HCT116 (cell line): ENCODE results near the gene ZC3H7A. TPM values are rescaled to one million over a fixed set of nuclear protein-coding genes. Genes with fewer than 3 reads are reported as not detected.

Experiments used
- ATAC-seq: fragments of 200-7000 bp; cut with Tn5 transposase; 2 replicates; pipeline ENCODE4 v1.9.1; 2020; ENCODE audit warnings: mild to moderate bottlenecking, moderate library complexity
- BruUV-seq: library from RNA; stranded (reverse); fragments of 400-500 nt; replicated peaks from 2 replicates; lab custom pipeline; 2021; lab: Mats Ljungman, UMichigan
- CTCF ChIA-PET: fragments of 300-600 bp; sonication (Branson Sonifier 250); formaldehyde crosslinking; loops from one replicate; lab custom pipeline; 2021; ENCODE audit warnings: antibody characterized with exemption; lab: Charles Lee
- POLR2A ChIA-PET: fragments of 300-600, 350-600 bp; sonication (Branson Sonifier 250); formaldehyde crosslinking; loops from one replicate; lab custom pipeline; 2021; ENCODE audit warnings: antibody characterized with exemption; lab: Charles Lee
- RAD21 ChIA-PET, 2 experiments: fragments of 300-600 bp; sonication (Branson Sonifier 250); formaldehyde crosslinking; loops; one replicate each; lab custom pipeline; 2023; ENCODE audit warnings: low total read pairs in 2 of 2; ENCODE audit not compliant: uncharacterized antibody in 2 of 2, unreplicated experiment in 2 of 2, low non-redundant PET in 1 of 2; lab: Charles Lee
- DNase-seq: peaks from one replicate; pipeline ENCODE4 v3.0.0-alpha.2; 2010; ENCODE audit warnings: low read depth, low spot score
- H2AFZ ChIP-seq: fragments of 200-600 bp; shearing (Covaris generic), sonication (generic); 2 replicates; pipeline ENCODE4 v1.6.1; 2017; ENCODE audit warnings: low read depth, mixed run types, mixed read lengths, antibody characterized with exemption, low read length; ENCODE audit not compliant: poor library complexity, severe bottlenecking
- H3K27ac ChIP-seq: 2 replicates; pipeline ENCODE4 v1.5.1; 2012; ENCODE audit warnings: low read depth, low read length
- H3K27me3 ChIP-seq: fragments of 200-600 bp; sonication (generic); 2 replicates; pipeline ENCODE4 v1.6.1; 2016; ENCODE audit warnings: mixed run types, low read length, mixed read lengths; ENCODE audit not compliant: insufficient read depth
- H3K36me3 ChIP-seq, 2 experiments: fragments of 200-500 bp in 1 of 2; fragments of 200-600 bp in 1 of 2; sonication (Bioruptor generic) in 1 of 2; sonication (generic) in 1 of 2; 2 replicates each; pipeline versions ENCODE4 v1.5.1 to v1.6.1; 2014 to 2016; ENCODE audit warnings: low read length in 2 of 2, inconsistent platforms in 1 of 2, mixed read lengths in 1 of 2, mixed run types in 1 of 2; ENCODE audit not compliant: insufficient read depth in 2 of 2, control insufficient read depth in 1 of 2
- H3K4me1 ChIP-seq, 2 experiments: fragments of 200-600 bp in 1 of 2; sonication (generic) in 1 of 2; 2 replicates each; pipeline versions ENCODE4 v1.5.1 to v1.6.1; 2012 to 2017; ENCODE audit warnings: low read length in 2 of 2, inconsistent platforms in 1 of 2, mild to moderate bottlenecking in 1 of 2, mixed read lengths in 1 of 2, mixed run types in 1 of 2, moderate library complexity in 1 of 2; ENCODE audit not compliant: insufficient read depth in 2 of 2, control insufficient read depth in 1 of 2
- H3K4me2 ChIP-seq: fragments of 200-600 bp; sonication (generic); 2 replicates; pipeline ENCODE4 v1.6.1; 2017; ENCODE audit warnings: mixed run types, low read length, mixed read lengths
- H3K4me3 ChIP-seq, 2 experiments: fragments of 200-600 bp in 1 of 2; sonication (generic) in 1 of 2; replicated peaks in 1 of 2; 2 replicates each; pipeline ENCODE4 v1.5.1; 2011 to 2016; ENCODE audit warnings: low read length in 2 of 2, control low read depth in 1 of 2, low read depth in 1 of 2, mild to moderate bottlenecking in 1 of 2, mixed read lengths in 1 of 2, mixed run types in 1 of 2
- H3K79me2 ChIP-seq: fragments of 200-600 bp; sonication (generic); 2 replicates; pipeline ENCODE4 v1.6.1; 2017; ENCODE audit warnings: mild to moderate bottlenecking, mixed run types, low read length, moderate library complexity, mixed read lengths; ENCODE audit not compliant: insufficient read depth
- H3K9ac ChIP-seq: fragments of 200-600 bp; sonication (generic); 2 replicates; pipeline ENCODE4 v1.6.1; 2016; ENCODE audit warnings: low read length, mixed read lengths
- H3K9me2 ChIP-seq: fragments of 200-600 bp; sonication (generic), shearing (Covaris generic); 2 replicates; pipeline ENCODE4 v1.6.1; 2017; ENCODE audit warnings: mixed run types, mild to moderate bottlenecking, moderate library complexity; ENCODE audit not compliant: insufficient read depth
- H3K9me3 ChIP-seq, 2 experiments: fragments of 200-500 bp in 1 of 2; fragments of 200-600 bp in 1 of 2; sonication (Bioruptor generic) in 1 of 2; sonication (generic) in 1 of 2; 2 replicates each; pipeline ENCODE4 v1.6.1; 2014 to 2017; ENCODE audit warnings: low read length in 2 of 2, mixed read lengths in 2 of 2, inconsistent platforms in 1 of 2, low read depth in 1 of 2, mild to moderate bottlenecking in 1 of 2, mixed run types in 1 of 2, moderate library complexity in 1 of 2; ENCODE audit not compliant: control insufficient read depth in 1 of 2, insufficient read depth in 1 of 2
- H4K20me1 ChIP-seq: fragments of 200-600 bp; sonication (generic), shearing (Covaris generic); 2 replicates; pipeline ENCODE4 v1.6.1; 2017; ENCODE audit warnings: mixed run types, mild to moderate bottlenecking, moderate library complexity; ENCODE audit not compliant: insufficient read depth
- CBX3 ChIP-seq: IDR thresholded peaks from 2 replicates; pipeline ENCODE4 v1.6.1; 2012; ENCODE audit warnings: low read depth
- CEBPB ChIP-seq: IDR thresholded peaks from 2 replicates; pipeline ENCODE4 v1.6.1; 2012; ENCODE audit warnings: low read depth
- EGR1 ChIP-seq: IDR thresholded peaks from 2 replicates; pipeline ENCODE4 v1.6.1; 2012; ENCODE audit warnings: low read depth
- ELF1 ChIP-seq: IDR thresholded peaks from 2 replicates; pipeline ENCODE4 v1.6.1; 2012; ENCODE audit warnings: low read depth, borderline replicate concordance
- EZH2phosphoT487 ChIP-seq: fragments of 200-600 bp; IDR thresholded peaks from 2 replicates; pipeline ENCODE4 v1.6.1; 2018; ENCODE audit warnings: antibody characterized with exemption, borderline replicate concordance
- FOSL1 ChIP-seq: IDR thresholded peaks from 2 replicates; pipeline ENCODE4 v1.6.1; 2012; ENCODE audit warnings: low read depth
- JUND ChIP-seq: IDR thresholded peaks from 2 replicates; pipeline ENCODE4 v1.6.1; 2012
- POLR2A ChIP-seq: IDR thresholded peaks from 2 replicates; pipeline ENCODE4 v1.7.0; 2011; ENCODE audit warnings: borderline replicate concordance; ENCODE audit not compliant: insufficient read depth, insufficient read length; ENCODE audit errors: extremely low read depth
- POLR2AphosphoS5 ChIP-seq: IDR thresholded peaks from 2 replicates; pipeline ENCODE4 v1.6.1; 2011; ENCODE audit warnings: mild to moderate bottlenecking, low read depth, low read length, moderate library complexity
- RAD21 ChIP-seq: IDR thresholded peaks from 2 replicates; pipeline ENCODE4 v1.6.1; 2012; ENCODE audit warnings: low read depth, mild to moderate bottlenecking
- SIN3A ChIP-seq: IDR thresholded peaks from 2 replicates; pipeline ENCODE4 v1.6.1; 2012; ENCODE audit warnings: low read depth
- SP1 ChIP-seq: IDR thresholded peaks from 2 replicates; pipeline ENCODE4 v1.6.1; 2012; ENCODE audit warnings: low read depth
- YY1 ChIP-seq: IDR thresholded peaks from 2 replicates; pipeline ENCODE4 v1.6.1; 2011; ENCODE audit warnings: low read length, low read depth, moderate library complexity, mild to moderate bottlenecking; ENCODE audit not compliant: insufficient replicate concordance; ENCODE audit errors: extremely low read depth
- ZNF274 ChIP-seq: fragments of 200-500 bp; sonication (Bioruptor generic); IDR thresholded peaks from 2 replicates; pipeline ENCODE4 v1.6.1; 2014; ENCODE audit warnings: mild to moderate bottlenecking, low read depth, low read length, inconsistent platforms
- intact Hi-C: fragments of 100-400 bp; cut with micrococcal nuclease; formaldehyde crosslinking; loops from 2 replicates; pipeline ENCODE4 v1.10.0; 2022
- total RNA-seq: library from RNA; stranded (reverse); gene quantifications from one replicate; pipeline ENCODE4 v1.2.1, GENCODE V29; 2021; ENCODE audit not compliant: unreplicated experiment
- TF ChIP-seq, protein P1 (sequence below): IDR thresholded peaks from 2 replicates; pipeline ENCODE4 v1.6.1; 2012; ENCODE audit warnings: low read depth
- TF ChIP-seq, protein P2 (sequence below), 3 experiments: fragments of 200-600 bp in 1 of 3; sonication (generic) in 1 of 3; IDR thresholded peaks in 2 of 3; conservative IDR thresholded peaks in 1 of 3; 2 replicates each; pipeline ENCODE4 v1.5.1; 2012 to 2017; ENCODE audit warnings: low read depth in 2 of 3, low read length in 2 of 3, antibody characterized with exemption in 1 of 3, borderline replicate concordance in 1 of 3, control low read depth in 1 of 3, mild to moderate bottlenecking in 1 of 3, mixed read lengths in 1 of 3, mixed run types in 1 of 3, moderate library complexity in 1 of 3; ENCODE audit not compliant: insufficient read depth in 1 of 3
- TF ChIP-seq, protein P3 (sequence below): IDR thresholded peaks from 2 replicates; pipeline ENCODE4 v1.6.1; 2012
- TF ChIP-seq, protein P4 (sequence below): IDR thresholded peaks from 2 replicates; pipeline ENCODE4 v1.6.1; 2012

The ZC3H7A gene
- total RNA-seq, 1 experiment from 2014 or later, result 33.4 TPM

- H3K27me3 ChIP-seq, result no peaks in the 10 kb centered on the region
- no peak overlapping the region for H3K9ac ChIP-seq
- RAD21 ChIA-PET, result no interaction called here
- H3K4me3 ChIP-seq, result no peak overlapping the region
- H4K20me1 ChIP-seq, result no peaks in the 10 kb centered on the region
- H3K4me1 ChIP-seq, result peaks cover 3 to 13% of the 10 kb centered on the region in 2 experiments; a peak in 2 of 4 replicates
- ATAC-seq (no peak), DNase-seq (no peak)
- BruUV-seq, result no TSS peak
- CTCF ChIA-PET, result no interaction called here
- no peak overlapping the region for H3K27ac ChIP-seq
- no peaks in the 10 kb centered on the region for H3K9me3 ChIP-seq
- POLR2A ChIA-PET, result no interaction called here
- H2AFZ ChIP-seq, result no peak overlapping the region
- H3K36me3 ChIP-seq, result peaks cover 42 to 47% of the 10 kb centered on the region in 2 experiments; a peak in 3 of 4 replicates
- intact Hi-C loops, result no loop called here
- peaks cover 51% of the 10 kb centered on the region for H3K79me2 ChIP-seq
- H3K4me2 ChIP-seq, result no peak overlapping the region
- no peaks in the 10 kb centered on the region for H3K9me2 ChIP-seq
- TF ChIP-seq CBX3 (no peak), FOSL1 (no peak), EGR1 (no peak), ELF1 (no peak), CEBPB (no peak), POLR2A (no peak), RAD21 (no peak), POLR2AphosphoS5 (no peak), SP1 (no peak), JUND (no peak), EZH2phosphoT487 (no peak), SIN3A (no peak), YY1 (no peak), ZNF274 (no peak)
- TF ChIP-seq, protein P1, sequence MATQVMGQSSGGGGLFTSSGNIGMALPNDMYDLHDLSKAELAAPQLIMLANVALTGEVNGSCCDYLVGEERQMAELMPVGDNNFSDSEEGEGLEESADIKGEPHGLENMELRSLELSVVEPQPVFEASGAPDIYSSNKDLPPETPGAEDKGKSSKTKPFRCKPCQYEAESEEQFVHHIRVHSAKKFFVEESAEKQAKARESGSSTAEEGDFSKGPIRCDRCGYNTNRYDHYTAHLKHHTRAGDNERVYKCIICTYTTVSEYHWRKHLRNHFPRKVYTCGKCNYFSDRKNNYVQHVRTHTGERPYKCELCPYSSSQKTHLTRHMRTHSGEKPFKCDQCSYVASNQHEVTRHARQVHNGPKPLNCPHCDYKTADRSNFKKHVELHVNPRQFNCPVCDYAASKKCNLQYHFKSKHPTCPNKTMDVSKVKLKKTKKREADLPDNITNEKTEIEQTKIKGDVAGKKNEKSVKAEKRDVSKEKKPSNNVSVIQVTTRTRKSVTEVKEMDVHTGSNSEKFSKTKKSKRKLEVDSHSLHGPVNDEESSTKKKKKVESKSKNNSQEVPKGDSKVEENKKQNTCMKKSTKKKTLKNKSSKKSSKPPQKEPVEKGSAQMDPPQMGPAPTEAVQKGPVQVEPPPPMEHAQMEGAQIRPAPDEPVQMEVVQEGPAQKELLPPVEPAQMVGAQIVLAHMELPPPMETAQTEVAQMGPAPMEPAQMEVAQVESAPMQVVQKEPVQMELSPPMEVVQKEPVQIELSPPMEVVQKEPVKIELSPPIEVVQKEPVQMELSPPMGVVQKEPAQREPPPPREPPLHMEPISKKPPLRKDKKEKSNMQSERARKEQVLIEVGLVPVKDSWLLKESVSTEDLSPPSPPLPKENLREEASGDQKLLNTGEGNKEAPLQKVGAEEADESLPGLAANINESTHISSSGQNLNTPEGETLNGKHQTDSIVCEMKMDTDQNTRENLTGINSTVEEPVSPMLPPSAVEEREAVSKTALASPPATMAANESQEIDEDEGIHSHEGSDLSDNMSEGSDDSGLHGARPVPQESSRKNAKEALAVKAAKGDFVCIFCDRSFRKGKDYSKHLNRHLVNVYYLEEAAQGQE, result no peak
- TF ChIP-seq, protein P2, sequence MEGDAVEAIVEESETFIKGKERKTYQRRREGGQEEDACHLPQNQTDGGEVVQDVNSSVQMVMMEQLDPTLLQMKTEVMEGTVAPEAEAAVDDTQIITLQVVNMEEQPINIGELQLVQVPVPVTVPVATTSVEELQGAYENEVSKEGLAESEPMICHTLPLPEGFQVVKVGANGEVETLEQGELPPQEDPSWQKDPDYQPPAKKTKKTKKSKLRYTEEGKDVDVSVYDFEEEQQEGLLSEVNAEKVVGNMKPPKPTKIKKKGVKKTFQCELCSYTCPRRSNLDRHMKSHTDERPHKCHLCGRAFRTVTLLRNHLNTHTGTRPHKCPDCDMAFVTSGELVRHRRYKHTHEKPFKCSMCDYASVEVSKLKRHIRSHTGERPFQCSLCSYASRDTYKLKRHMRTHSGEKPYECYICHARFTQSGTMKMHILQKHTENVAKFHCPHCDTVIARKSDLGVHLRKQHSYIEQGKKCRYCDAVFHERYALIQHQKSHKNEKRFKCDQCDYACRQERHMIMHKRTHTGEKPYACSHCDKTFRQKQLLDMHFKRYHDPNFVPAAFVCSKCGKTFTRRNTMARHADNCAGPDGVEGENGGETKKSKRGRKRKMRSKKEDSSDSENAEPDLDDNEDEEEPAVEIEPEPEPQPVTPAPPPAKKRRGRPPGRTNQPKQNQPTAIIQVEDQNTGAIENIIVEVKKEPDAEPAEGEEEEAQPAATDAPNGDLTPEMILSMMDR (IDR thresholded peaks at IDR 0.05 in 2 of 3, conservative IDR thresholded peaks at IDR 0.05 in 1 of 3; ENCODE audit: borderline replicate concordance in 1 of 3, insufficient read depth in 1 of 3, low read depth in 2 of 3, low read length in 2 of 3), result no peak
- TF ChIP-seq, protein P3, sequence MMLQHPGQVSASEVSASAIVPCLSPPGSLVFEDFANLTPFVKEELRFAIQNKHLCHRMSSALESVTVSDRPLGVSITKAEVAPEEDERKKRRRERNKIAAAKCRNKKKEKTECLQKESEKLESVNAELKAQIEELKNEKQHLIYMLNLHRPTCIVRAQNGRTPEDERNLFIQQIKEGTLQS, result no peak
- TF ChIP-seq, protein P4, sequence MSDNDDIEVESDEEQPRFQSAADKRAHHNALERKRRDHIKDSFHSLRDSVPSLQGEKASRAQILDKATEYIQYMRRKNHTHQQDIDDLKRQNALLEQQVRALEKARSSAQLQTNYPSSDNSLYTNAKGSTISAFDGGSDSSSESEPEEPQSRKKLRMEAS, result no peak
- TF ChIP-seq, all 23 proteins: peak for 0
Observed at GRCh38 chr16:11734025-11734652, 62.9 kb downstream of the ZC3H7A start.
